Fibroblast of lung (primary cell): ENCODE measurements around the gene HHAT. TPM values are rescaled to one million over a fixed set of nuclear protein-coding genes. Genes with fewer than 3 reads are reported as not detected.

Experiments
- DNase-seq, 2 donors: peaks; one replicate each; pipeline versions ENCODE4 v3.0.0 to v3.0.0-alpha.2; 2010; ENCODE audit warnings: low read depth in 2 of 2
- H2AFZ ChIP-seq: 2 replicates; pipeline ENCODE4 v1.5.1; 2012; ENCODE audit warnings: low read length, control low read depth, inconsistent platforms
- H3K27ac ChIP-seq: 2 replicates; pipeline ENCODE4 v1.5.1; 2011; ENCODE audit warnings: low read length, control low read depth; ENCODE audit not compliant: insufficient read depth
- H3K27me3 ChIP-seq: 2 replicates; pipeline ENCODE4 v1.5.1; 2011; ENCODE audit warnings: mild to moderate bottlenecking, low read length; ENCODE audit not compliant: control insufficient read depth, insufficient read depth
- H3K36me3 ChIP-seq: 2 replicates; pipeline ENCODE4 v1.5.1; 2011; ENCODE audit warnings: low read length; ENCODE audit not compliant: control insufficient read depth, insufficient read depth
- H3K4me1 ChIP-seq: 2 replicates; pipeline ENCODE4 v1.5.1; 2011; ENCODE audit warnings: low read length; ENCODE audit not compliant: control insufficient read depth, insufficient read depth; ENCODE audit errors: extremely low read depth
- H3K4me2 ChIP-seq: 2 replicates; pipeline ENCODE4 v1.5.1; 2011; ENCODE audit warnings: low read length, control low read depth; ENCODE audit not compliant: insufficient read depth; ENCODE audit errors: extremely low read depth
- H3K4me3 ChIP-seq, 4 experiments: fragments of 200-600 bp in 1 of 4; sonication (generic) in 1 of 4; replicated peaks in 1 of 4; 2 replicates each; pipeline ENCODE4 v1.5.1; 2011 to 2016; ENCODE audit warnings: low read length in 4 of 4, low read depth in 3 of 4, mild to moderate bottlenecking in 3 of 4, control low read depth in 2 of 4, inconsistent platforms in 1 of 4, mixed read lengths in 1 of 4; ENCODE audit not compliant: insufficient read depth in 1 of 4; ENCODE audit errors: control extremely low read depth in 1 of 4
- H3K79me2 ChIP-seq: 2 replicates; pipeline ENCODE4 v1.5.1; 2012; ENCODE audit warnings: mild to moderate bottlenecking, low read length, inconsistent platforms; ENCODE audit not compliant: control insufficient read depth, insufficient read depth
- H3K9ac ChIP-seq: 2 replicates; pipeline ENCODE4 v1.5.1; 2011; ENCODE audit warnings: mild to moderate bottlenecking, low read length, control low read depth; ENCODE audit not compliant: insufficient read depth
- H3K9me3 ChIP-seq: 2 replicates; pipeline ENCODE4 v1.5.1; 2012; ENCODE audit warnings: low read depth, low read length; ENCODE audit not compliant: control insufficient read depth, insufficient read depth
- H4K20me1 ChIP-seq: 2 replicates; pipeline ENCODE4 v1.5.1; 2011; ENCODE audit warnings: low read length; ENCODE audit not compliant: control insufficient read depth, insufficient read depth; ENCODE audit errors: extremely low read depth
- EZH2 ChIP-seq: IDR thresholded peaks from 2 replicates; pipeline ENCODE4 v1.5.1; 2012; ENCODE audit warnings: low read length, control low read depth, mild to moderate bottlenecking; ENCODE audit errors: missing control alignments
- polyA plus RNA-seq, 2 donors: library from polyadenylated mRNA; depleted of rRNA in 1 of 2; stranded (reverse) in 1 of 2; unstranded in 1 of 2; fragments of >200 nt; gene quantifications; 2 replicates each; pipeline ENCODE4 v1.2.1, GENCODE V29; 2011 to 2012; ENCODE audit warnings: missing spikeins in 1 of 2
- total RNA-seq: library from RNA; depleted of rRNA; stranded (reverse); fragments of >200 nt; gene quantifications from 2 replicates; pipeline ENCODE4 v1.2.1, GENCODE V29; 2014
- TF ChIP-seq, protein P1 (sequence below), 2 donors: IDR thresholded peaks in 1 of 2; conservative IDR thresholded peaks in 1 of 2; 1 replicate in 1 of 2; 2 replicates in 1 of 2; pipeline ENCODE4 v1.5.1; 2011 to 2012; ENCODE audit warnings: low read length in 2 of 2, control low read depth in 1 of 2, inconsistent platforms in 1 of 2, low read depth in 1 of 2, mild to moderate bottlenecking in 1 of 2

The HHAT gene
- total and polyA plus RNA-seq, 2 donors (not counting 1 experiment from before 2014, with no cell fraction given) = 3.6 to 4.8 TPM

DNA sequence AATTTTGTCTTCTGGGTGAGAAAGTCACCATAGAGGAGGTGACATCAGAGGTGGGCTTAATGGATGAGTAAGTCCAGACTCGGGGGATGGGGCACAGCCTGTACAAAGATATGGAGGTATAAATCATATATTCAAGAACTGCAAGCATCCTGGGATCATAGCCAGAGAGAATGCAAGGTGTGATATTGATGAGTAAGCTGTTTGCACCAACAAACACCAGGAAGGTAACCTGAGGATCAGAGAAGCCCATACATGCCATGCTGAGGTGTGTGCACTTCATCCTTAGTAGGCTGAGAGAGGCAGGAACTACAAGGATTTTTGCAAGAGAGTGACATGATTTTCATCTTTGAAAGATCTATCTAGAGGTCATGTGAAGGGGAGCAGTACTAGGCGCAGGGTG is 306.4 kb downstream of the HHAT start:
- Histone ChIP-seq H4K20me1 (no peaks in the 10 kb centered on the region), H3K9ac (no peak overlapping the region), H3K4me3 (no peak overlapping the region), H3K27me3 (no peaks in the 10 kb centered on the region), H3K36me3 (no peaks in the 10 kb centered on the region), H3K27ac (no peak overlapping the region), H3K79me2 (no peaks in the 10 kb centered on the region), H2AFZ (no peak overlapping the region), H3K9me3 (no peaks in the 10 kb centered on the region), H3K4me2 (no peak overlapping the region), H3K4me1 (no peaks in the 10 kb centered on the region)
- TF ChIP-seq EZH2 = no peak
- TF ChIP-seq, protein P1, sequence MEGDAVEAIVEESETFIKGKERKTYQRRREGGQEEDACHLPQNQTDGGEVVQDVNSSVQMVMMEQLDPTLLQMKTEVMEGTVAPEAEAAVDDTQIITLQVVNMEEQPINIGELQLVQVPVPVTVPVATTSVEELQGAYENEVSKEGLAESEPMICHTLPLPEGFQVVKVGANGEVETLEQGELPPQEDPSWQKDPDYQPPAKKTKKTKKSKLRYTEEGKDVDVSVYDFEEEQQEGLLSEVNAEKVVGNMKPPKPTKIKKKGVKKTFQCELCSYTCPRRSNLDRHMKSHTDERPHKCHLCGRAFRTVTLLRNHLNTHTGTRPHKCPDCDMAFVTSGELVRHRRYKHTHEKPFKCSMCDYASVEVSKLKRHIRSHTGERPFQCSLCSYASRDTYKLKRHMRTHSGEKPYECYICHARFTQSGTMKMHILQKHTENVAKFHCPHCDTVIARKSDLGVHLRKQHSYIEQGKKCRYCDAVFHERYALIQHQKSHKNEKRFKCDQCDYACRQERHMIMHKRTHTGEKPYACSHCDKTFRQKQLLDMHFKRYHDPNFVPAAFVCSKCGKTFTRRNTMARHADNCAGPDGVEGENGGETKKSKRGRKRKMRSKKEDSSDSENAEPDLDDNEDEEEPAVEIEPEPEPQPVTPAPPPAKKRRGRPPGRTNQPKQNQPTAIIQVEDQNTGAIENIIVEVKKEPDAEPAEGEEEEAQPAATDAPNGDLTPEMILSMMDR (conservative IDR thresholded peaks at IDR 0.05 in 1 of 2, IDR thresholded peaks at IDR 0.05 in 1 of 2; ENCODE audit: low read depth in 1 of 2, low read length in 2 of 2) = no peak
- DNase-seq = no peak

GRCh38 chr1:210641582-210641981 is 312.9 kb downstream of the HHAT start:
- no peak for DNase-seq
- TF ChIP-seq, protein P1 (conservative IDR thresholded peaks at IDR 0.05 in 1 of 2, IDR thresholded peaks at IDR 0.05 in 1 of 2; ENCODE audit: low read depth in 1 of 2, low read length in 2 of 2) = no peak
- TF ChIP-seq EZH2 = no peak
- H3K36me3 ChIP-seq = no peaks in the 10 kb centered on the region
- H3K4me3 ChIP-seq = no peak overlapping the region
- no peak overlapping the region for H3K4me2 ChIP-seq
- no peak overlapping the region for H3K9ac ChIP-seq
- no peak overlapping the region for H3K27ac ChIP-seq
- no peak overlapping the region for H2AFZ ChIP-seq
- H4K20me1 ChIP-seq = no peaks in the 10 kb centered on the region
- H3K4me1 ChIP-seq = no peaks in the 10 kb centered on the region
- H3K27me3 ChIP-seq = no peaks in the 10 kb centered on the region
- no peaks in the 10 kb centered on the region for H3K79me2 ChIP-seq
- no peaks in the 10 kb centered on the region for H3K9me3 ChIP-seq

GRCh38 chr1:210645582-210646257 is 317.0 kb downstream of the HHAT start:
- no peaks in the 10 kb centered on the region for H3K36me3 ChIP-seq
- no peak for DNase-seq
- no peaks in the 10 kb centered on the region for H3K79me2 ChIP-seq
- H3K4me2 ChIP-seq = no peak overlapping the region
- H3K4me3 ChIP-seq = no peak overlapping the region
- H3K9me3 ChIP-seq = no peaks in the 10 kb centered on the region
- no peaks in the 10 kb centered on the region for H3K27me3 ChIP-seq
- no peak for TF ChIP-seq EZH2
- no peak overlapping the region for H3K9ac ChIP-seq
- H3K4me1 ChIP-seq = peaks cover 2% of the 10 kb centered on the region
- H3K27ac ChIP-seq = no peak overlapping the region
- H2AFZ ChIP-seq = no peak overlapping the region
- H4K20me1 ChIP-seq = no peaks in the 10 kb centered on the region
